B cell (primary cell): ENCODE results near the gene CPT1A.

ENCODE experiments used
- CTCF ChIP-seq: fragments of 200-600 bp; IDR thresholded peaks from one replicate; pipeline ENCODE4 v1.8.0; 2022; ENCODE audit warnings: antibody characterized with exemption, mild to moderate bottlenecking
- EZH2 ChIP-seq: IDR thresholded peaks from 2 replicates; pipeline ENCODE4 v1.6.1; 2012; ENCODE audit warnings: borderline replicate concordance, low read depth, mild to moderate bottlenecking, moderate library complexity, low read length; ENCODE audit not compliant: insufficient read depth, poor library complexity, severe bottlenecking

GRCh38 chr11:68844801-68845200 is 3.1 kb upstream of the CPT1A start:
- TF ChIP-seq CTCF (no peak), EZH2 (no peak)
